ENCODE results near the gene STPG3. TPM values are rescaled to one million over a fixed set of nuclear protein-coding genes. Genes with fewer than 3 reads are reported as not detected.
A peak's percentile ranks its signal among the peaks of the same experiment; 100 is the strongest.

The STPG3 gene
- total and polyA plus RNA-seq, 2 of the 13 experiments (the other 11 are each of a cell fraction or from before 2014, with no cell fraction given), result not detected

DNA sequence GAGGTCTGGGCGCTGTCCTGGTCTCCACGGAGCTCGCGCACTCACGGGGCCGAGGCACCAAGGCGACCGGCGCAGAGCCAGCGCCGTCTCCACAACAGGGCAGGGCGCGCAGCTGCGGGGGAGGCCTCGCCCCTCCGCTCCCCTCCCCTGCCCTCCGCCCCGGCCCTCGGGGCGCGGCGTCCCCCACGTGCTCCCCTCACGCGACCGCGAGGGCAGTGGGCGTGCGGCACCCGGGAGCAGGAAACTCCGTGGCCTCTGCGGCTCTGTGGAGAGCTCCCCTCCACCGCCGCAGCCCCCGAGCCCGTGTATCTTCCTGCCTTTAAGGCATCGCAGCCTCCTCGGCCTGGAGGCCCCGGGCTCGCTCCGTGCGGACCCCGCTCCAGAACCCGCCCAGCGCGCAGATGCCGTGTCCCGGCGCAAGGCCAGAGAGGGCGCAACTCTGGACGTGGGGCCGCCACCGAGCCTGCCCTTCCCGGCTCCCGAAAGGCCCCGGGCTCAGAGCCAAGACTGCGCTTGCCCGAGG is 10.7 kb upstream of the STPG3 start (continued):
- TF ChIP-seq MYNN (CRISPR knock-in tag; IDR thresholded peaks at IDR 0.05; ENCODE audit: low read depth) (no peak), TBX2 (CRISPR knock-in tag; IDR thresholded peaks at IDR 0.05; ENCODE audit: borderline replicate concordance) (peak; percentile 82), ZEB1 (IDR thresholded peaks at IDR 0.05; ENCODE audit: insufficient replicate concordance, low read depth) (no peak), ZIK1 (CRISPR knock-in tag; IDR thresholded peaks at IDR 0.05; ENCODE audit: borderline replicate concordance, low read depth) (no peak; the same call in 1 of the 2 replicates), ZSCAN21 (CRISPR knock-in tag; IDR thresholded peaks at IDR 0.05; ENCODE audit: borderline replicate concordance) (peak; percentile 85; the same call in 1 of the 2 replicates), KAT2B (IDR thresholded peaks at IDR 0.05; ENCODE audit: borderline replicate concordance, low read depth, low read length) (no peak), MXD4 (CRISPR knock-in tag; IDR thresholded peaks at IDR 0.05) (peak; percentile 74; the same call in 1 of the 2 replicates), JUNB (CRISPR knock-in tag; IDR thresholded peaks at IDR 0.05; ENCODE audit: borderline replicate concordance) (no peak), ZNF790 (CRISPR knock-in tag; IDR thresholded peaks at IDR 0.05; ENCODE audit: borderline replicate concordance) (peak; percentile 93; the same call in 1 of the 2 replicates), TCF7 (IDR thresholded peaks at IDR 0.05; ENCODE audit: low read depth) (no peak), MYC (CRISPR knock-in tag; IDR thresholded peaks at IDR 0.05; ENCODE audit: borderline replicate concordance) (peak; percentile 94), ZNF234 (CRISPR knock-in tag; conservative IDR thresholded peaks at IDR 0.05) (0 out of 2 replicates have a peak, but pooled peaks have one; percentile 49), MIER2 (CRISPR knock-in tag; IDR thresholded peaks at IDR 0.05) (0 out of 2 replicates have a peak, but pooled peaks have one; percentile 23), ZNF709 (CRISPR knock-in tag; IDR thresholded peaks at IDR 0.05) (peak; percentile 95), ZBTB3 (CRISPR knock-in tag; IDR thresholded peaks at IDR 0.05; ENCODE audit: borderline replicate concordance, low read depth) (no peak; the same call in 1 of the 2 replicates), ZNF101 (CRISPR knock-in tag; IDR thresholded peaks at IDR 0.05; ENCODE audit: borderline replicate concordance, low read depth) (0 out of 2 replicates have a peak, but pooled peaks have one; percentile 66), ZBTB20 (CRISPR knock-in tag; IDR thresholded peaks at IDR 0.05; ENCODE audit: borderline replicate concordance, low read depth) (peak; percentile 54), ZNF343 (CRISPR knock-in tag; IDR thresholded peaks at IDR 0.05) (peak; percentile 86), MTA3 (CRISPR knock-in tag; IDR thresholded peaks at IDR 0.05) (no peak), POLR2AphosphoS2 (IDR thresholded peaks at IDR 0.05; ENCODE audit: low read depth, low read length) (no peak), ZNF224 (CRISPR knock-in tag; IDR thresholded peaks at IDR 0.05) (no peak), ZNF674 (CRISPR knock-in tag; IDR thresholded peaks at IDR 0.05; ENCODE audit: low read depth) (no peak), ZNF614 (CRISPR knock-in tag; IDR thresholded peaks at IDR 0.05; ENCODE audit: borderline replicate concordance) (0 out of 2 replicates have a peak, but pooled peaks have one; percentile 43), ARHGAP35 (CRISPR knock-in tag; IDR thresholded peaks at IDR 0.05; ENCODE audit: borderline replicate concordance) (peak; percentile 97), ZNF710 (CRISPR knock-in tag; IDR thresholded peaks at IDR 0.05; ENCODE audit: borderline replicate concordance) (no peak; the same call in 1 of the 2 replicates), ZNF329 (CRISPR knock-in tag; IDR thresholded peaks at IDR 0.05; ENCODE audit: low read depth) (peak; percentile 70; the same call in 1 of the 2 replicates), ZFP36 (IDR thresholded peaks at IDR 0.05; ENCODE audit: borderline replicate concordance, low read depth, low read length, partially characterized antibody) (no peak)
- TF ChIP-seq, protein P1, sequence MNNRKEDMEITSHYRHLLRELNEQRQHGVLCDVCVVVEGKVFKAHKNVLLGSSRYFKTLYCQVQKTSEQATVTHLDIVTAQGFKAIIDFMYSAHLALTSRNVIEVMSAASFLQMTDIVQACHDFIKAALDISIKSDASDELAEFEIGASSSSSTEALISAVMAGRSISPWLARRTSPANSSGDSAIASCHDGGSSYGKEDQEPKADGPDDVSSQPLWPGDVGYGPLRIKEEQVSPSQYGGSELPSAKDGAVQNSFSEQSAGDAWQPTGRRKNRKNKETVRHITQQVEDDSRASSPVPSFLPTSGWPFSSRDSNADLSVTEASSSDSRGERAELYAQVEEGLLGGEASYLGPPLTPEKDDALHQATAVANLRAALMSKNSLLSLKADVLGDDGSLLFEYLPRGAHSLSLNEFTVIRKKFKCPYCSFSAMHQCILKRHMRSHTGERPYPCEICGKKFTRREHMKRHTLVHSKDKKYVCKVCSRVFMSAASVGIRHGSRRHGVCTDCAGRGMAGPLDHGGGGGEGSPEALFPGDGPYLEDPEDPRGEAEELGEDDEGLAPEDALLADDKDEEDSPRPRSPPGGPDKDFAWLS (CRISPR knock-in tag; IDR thresholded peaks at IDR 0.05; ENCODE audit: borderline replicate concordance), result no peak

Data from HepG2 (cell line).